Adipose tissue (tissue), 3 donors: Measurements from ENCODE around the gene SEMA3G. TPM values are rescaled to one million over a fixed set of nuclear protein-coding genes. Genes with fewer than 3 reads are reported as not detected.

ENCODE experiments used
- H3K27ac ChIP-seq: one replicate; pipeline ENCODE4 v1.5.1; 2013; ENCODE audit warnings: low read depth, low read length
- WGBS, 3 donors: extraction: QIAGEN DNeasy Blood & Tissue Kit; methylation state at CpG; one replicate each; pipeline ENCODE4 v1.1.7; 2013; 5-methylcytosine and 5-hydroxymethylcytosine counted together
- polyA plus RNA-seq, 3 donors: library from polyadenylated mRNA; stranded (reverse); fragments of 200-250 nt; gene quantifications; one replicate each; pipeline ENCODE4 v1.2.3, GENCODE V29; 2013
- donor health status: healthy with polysubstance abuse.
- donor health status: Bipolar disorder and iron deficiency.
- donor health status: healthy.

The SEMA3G gene
- 10 to 100 TPM in 2 of 3 donors, 1 to 10 TPM in 1; 7.7 to 92.8 (median 49.7) TPM for polyA plus RNA-seq

DNA sequence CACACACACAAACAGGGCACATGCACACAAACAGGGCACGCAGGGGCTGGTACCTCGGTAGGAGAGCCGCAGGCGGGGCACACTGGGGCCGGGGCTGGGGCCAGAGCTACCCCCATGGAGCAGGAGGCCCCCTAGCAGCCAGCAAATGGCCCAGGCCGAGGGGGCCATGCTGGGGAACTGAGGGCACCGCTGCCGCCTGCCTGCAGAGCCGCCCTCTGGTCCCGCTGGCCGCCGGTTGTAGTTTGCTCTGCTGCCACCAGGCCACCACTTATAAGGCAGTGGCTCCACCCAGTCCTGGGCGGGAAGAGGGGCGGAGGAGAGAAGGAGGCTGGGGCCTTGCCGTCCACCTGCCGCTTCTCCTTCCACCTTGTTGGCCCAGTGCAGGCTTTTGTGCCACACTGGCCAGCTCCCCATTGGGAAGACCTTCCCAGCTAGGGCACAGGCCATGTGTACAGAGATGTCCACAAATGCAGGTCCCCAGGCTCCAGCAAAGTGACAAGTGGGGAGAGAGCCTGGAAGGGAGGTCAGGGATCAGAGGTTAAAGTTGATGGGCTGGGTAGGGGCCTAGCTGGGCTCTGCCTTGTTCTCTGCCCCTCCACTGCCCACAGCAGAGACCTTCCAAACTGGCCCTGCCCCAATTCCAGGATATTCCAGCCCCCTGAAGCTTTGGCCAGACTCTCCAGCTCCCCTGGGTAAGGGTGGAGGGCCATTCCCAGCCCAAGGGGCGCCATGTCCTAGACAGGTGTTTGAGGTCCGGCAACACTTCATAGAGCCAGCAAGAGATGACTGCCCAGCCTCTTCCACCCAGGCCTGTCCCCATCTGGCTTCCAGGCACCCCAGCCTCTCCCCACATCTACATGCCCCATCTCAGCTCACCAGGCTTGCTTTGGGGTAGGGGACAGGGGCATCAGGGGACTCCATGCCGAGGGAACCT lies at the start of gene SEMA3G:
Gene SEMA3G (minus strand): TSS at position 244 of the 934 bp plus-strand sequence. CDS start 76 bp downstream, at position 168.
- 34 to 41% (median 38%) methylated on average over 13 to 19 of the region's 19 CpGs for WGBS, 3 donors

GRCh38 chr3:52494445-52494844 lies 49.5 kb upstream of the SEMA3G start:
- H3K27ac ChIP-seq: no peak overlapping the region
- 69 to 78% (median 76%) methylated on average over 7 of the region's 7 CpGs for WGBS, 3 donors

More for the DNA sequence above, at the start of gene SEMA3G:
- no peak within 1 kb of the TSS for H3K27ac ChIP-seq

- no peak overlapping the region for H3K27ac ChIP-seq
- 92 to 95% (median 93%) methylated on average over 7 of the region's 7 CpGs for WGBS, 3 donors
Observed at GRCh38 chr3:52493232-52494017, 48.5 kb upstream of the SEMA3G start.

DNA sequence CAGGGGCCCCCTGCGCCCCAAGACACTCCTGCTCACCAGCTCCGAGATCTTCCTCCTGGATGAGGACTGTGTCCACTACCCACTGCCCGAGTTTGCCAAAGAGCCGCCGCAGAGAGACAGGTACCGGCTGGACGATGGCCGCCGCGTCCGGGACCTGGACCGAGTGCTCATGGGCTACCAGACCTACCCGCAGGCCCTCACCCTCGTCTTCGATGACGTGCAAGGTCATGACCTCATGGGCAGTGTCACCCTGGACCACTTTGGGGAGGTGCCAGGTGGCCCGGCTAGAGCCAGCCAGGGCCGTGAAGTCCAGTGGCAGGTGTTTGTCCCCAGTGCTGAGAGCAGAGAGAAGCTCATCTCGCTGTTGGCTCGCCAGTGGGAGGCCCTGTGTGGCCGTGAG lies 47.2 kb upstream of the SEMA3G start:
- WGBS, 3 donors: 92 to 95% (median 94%) methylated on average over 21 of the region's 21 CpGs
- no peak overlapping the region for H3K27ac ChIP-seq

DNA sequence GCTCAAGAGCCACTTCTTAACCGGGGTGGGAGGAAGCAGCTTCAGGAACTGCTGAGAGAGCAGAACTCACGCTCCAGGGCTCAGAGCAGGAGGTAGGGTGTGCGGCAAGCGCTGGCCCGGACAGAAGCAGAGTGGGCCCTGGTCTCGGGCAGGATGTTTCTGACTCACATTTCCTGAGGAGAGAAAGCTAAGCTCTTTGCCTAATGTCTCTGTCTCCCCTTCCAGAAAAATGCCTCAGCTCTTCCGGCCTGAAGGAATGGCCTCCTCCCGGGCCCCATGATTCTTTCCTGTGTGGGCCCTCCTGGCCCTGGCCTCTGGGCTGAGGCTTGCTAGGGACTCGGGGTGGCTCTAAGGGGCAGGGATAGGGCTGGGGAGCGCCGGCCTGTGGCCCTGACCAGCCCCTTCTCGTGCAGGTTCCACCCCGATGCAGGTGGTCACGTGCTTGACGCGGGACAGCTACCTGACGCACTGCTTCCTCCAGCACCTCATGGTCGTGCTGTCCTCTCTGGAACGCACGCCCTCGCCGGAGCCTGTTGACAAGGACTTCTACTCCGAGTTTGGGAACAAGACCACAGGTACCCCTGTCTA lies 46.1 kb upstream of the SEMA3G start:
- 55 to 85% (median 60%) methylated on average over 23 of the region's 23 CpGs for WGBS, 3 donors
- H3K27ac ChIP-seq: no peak overlapping the region

- WGBS, 3 donors: 65 to 89% (median 69%) methylated on average over 21 to 22 of the region's 22 CpGs
- H3K27ac ChIP-seq: no peak overlapping the region
Observed at GRCh38 chr3:52490035-52490938, 45.4 kb upstream of the SEMA3G start.

DNA sequence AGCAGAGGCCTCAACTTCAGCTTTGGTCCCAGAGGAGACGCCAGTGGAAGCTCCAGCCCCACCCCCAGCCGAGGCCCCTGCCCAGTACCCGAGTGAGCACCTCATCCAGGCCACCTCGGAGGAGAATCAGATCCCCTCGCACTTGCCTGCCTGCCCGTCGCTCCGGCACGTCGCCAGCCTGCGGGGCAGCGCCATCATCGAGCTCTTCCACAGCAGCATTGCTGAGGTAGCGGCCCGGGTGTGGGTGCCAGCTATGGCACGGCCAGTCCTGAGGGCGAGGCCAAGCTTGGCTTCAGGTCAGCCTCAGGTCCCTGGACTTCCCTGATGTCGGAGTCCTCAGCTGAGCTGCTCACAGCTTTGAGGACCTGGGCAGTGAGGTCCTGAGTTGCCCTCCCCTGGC lies 44.5 kb upstream of the SEMA3G start:
- WGBS, 3 donors: 93 to 97% (median 93%) methylated on average over 18 of the region's 18 CpGs
- no peak overlapping the region for H3K27ac ChIP-seq

DNA sequence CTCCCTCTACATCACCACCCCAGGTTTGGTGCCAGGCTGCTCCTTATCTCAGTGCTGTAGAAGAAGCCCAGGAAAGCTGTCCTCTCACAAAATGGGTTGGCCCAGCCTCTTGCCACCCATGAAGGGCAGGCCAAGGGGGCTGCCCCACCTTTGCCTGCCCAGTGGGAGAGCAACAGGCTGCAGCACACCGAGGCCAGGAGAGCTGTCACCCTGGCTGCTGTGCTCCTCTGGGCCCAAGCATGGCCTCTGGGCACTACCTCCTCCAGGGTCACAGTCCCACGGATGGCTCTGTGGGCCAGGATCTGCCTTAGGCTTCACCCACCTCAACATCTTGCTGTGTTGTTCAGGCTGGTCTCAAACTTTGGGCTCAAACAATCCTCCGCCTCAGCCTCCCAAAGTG lies 43.8 kb upstream of the SEMA3G start:
- H3K27ac ChIP-seq: no peak overlapping the region
- WGBS, 3 donors: 89 to 96% (median 94%) methylated on average over 3 of the region's 3 CpGs

DNA sequence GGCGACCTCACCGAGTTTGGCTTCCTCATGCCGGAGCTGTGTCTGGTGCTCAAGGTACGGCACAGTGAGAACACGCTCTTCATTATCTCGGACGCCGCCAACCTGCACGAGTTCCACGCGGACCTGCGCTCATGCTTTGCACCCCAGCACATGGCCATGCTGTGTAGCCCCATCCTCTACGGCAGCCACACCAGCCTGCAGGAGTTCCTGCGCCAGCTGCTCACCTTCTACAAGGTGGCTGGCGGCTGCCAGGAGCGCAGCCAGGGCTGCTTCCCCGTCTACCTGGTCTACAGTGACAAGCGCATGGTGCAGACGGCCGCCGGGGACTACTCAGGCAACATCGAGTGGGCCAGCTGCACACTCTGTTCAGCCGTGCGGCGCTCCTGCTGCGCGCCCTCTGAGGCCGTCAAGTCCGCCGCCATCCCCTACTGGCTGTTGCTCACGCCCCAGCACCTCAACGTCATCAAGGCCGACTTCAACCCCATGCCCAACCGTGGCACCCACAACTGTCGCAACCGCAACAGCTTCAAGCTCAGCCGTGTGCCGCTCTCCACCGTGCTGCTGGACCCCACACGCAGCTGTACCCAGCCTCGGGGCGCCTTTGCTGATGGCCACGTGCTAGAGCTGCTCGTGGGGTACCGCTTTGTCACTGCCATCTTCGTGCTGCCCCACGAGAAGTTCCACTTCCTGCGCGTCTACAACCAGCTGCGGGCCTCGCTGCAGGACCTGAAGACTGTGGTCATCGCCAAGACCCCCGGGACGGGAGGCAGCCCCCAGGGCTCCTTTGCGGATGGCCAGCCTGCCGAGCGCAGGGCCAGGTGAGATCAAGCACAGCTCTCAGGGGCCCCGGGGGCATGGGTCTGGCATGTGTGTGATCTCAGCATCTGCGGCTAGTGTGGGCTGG lies 43.1 kb upstream of the SEMA3G start:
- H3K27ac ChIP-seq: no peak overlapping the region
- WGBS, 3 donors: 96% methylated on average over 59 of the region's 59 CpGs

DNA sequence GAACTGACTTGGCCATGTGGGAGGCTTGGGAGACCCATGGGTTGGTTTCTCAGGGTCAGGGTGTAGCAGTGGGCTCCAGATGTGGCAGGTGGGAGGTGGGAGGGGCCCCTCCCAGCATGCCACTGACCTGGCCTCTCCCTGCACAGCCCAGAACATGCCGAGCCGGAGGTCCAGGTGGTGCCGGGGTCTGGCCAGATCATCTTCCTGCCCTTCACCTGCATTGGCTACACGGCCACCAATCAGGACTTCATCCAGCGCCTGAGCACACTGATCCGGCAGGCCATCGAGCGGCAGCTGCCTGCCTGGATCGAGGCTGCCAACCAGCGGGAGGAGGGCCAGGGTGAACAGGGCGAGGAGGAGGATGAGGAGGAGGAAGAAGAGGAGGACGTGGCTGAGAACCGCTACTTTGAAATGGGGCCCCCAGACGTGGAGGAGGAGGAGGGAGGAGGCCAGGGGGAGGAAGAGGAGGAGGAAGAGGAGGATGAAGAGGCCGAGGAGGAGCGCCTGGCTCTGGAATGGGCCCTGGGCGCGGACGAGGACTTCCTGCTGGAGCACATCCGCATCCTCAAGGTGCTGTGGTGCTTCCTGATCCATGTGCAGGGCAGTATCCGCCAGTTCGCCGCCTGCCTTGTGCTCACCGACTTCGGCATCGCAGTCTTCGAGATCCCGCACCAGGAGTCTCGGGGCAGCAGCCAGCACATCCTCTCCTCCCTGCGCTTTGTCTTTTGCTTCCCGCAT lies 42.3 kb upstream of the SEMA3G start:
- WGBS, 3 donors: 88 to 92% (median 92%) methylated on average over 27 to 31 of the region's 31 CpGs
- H3K27ac ChIP-seq: no peak overlapping the region

DNA sequence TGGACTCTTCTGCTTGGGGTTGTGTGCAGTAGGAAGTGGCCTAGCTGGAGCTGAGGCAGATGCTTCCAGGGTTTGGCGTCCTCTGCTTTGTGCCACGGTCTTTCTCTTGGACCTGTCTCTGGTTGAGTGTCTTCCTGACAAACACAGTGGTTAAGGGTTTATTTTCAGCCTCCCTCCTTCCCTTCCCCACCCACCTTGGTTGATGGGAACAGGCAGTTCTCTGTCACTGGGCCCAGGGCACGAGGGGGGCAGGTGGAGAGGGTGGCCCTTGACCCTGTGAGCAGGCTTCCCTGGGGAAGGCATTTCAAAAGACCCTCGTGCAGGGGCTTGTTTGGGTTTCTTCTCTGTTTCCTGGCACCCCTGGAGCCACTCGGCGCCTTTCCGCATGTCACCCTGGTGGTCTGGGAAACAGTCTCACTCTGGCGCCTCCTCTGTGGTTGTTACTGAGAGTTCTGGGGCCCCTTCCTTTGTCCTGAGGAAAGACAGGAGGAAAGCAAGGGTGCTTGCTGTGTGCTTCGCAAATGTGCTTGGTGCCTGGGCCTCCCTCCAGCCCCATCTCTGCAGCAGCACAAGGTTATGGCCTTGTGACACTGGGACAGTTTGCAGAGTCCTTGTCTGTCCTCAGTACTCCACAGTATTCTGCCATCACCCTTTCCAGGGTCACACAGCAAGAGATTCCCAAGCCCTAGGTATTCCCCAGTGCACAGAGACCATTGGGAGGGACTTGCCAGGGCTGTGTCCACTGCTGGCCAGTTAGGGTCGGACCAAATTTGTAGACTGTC lies 40.0 kb upstream of the SEMA3G start:
- no peak overlapping the region for H3K27ac ChIP-seq
- 76 to 87% (median 80%) methylated on average over 10 of the region's 10 CpGs for WGBS, 3 donors

DNA sequence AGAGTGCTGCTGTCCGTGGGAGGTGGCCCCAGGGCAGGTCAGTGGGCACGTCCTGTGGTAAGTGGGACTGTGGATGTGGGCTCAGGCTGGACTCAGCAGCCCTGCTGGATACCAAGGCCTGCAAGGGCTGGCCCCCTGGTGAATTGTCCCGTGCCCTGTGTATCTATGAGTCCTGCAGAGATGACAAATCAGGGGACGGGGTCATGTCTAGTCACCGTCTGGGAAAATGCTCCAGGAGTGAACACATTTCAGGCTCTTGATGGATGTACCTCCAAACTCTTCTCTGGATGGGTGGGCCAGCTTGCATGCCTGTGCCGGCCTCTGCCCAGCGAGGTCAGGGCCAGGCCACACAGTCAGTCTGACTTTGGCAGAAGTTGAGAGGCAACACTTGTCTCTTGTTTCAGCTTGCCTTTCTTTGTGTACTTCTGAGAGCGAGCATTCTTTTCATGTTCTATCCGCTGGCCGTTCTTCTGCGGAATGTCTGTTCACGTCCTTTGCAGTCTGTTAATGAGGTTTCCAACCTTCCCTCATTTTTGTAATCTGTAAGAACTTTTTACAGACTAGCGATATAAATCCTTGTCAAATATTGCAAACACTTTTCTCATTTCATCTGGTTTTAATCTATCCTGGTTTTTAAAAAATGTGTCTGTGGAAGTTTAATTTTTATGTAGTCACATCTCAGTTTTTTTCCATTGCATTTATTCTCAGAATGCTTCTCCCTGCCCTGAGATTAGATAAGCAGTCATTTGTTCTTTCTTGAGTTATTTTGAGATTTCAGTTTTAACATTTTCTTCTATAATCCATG lies 38.9 kb upstream of the SEMA3G start:
- no peak overlapping the region for H3K27ac ChIP-seq
- WGBS, 3 donors: 82 to 83% (median 83%) methylated on average over 13 of the region's 13 CpGs

DNA sequence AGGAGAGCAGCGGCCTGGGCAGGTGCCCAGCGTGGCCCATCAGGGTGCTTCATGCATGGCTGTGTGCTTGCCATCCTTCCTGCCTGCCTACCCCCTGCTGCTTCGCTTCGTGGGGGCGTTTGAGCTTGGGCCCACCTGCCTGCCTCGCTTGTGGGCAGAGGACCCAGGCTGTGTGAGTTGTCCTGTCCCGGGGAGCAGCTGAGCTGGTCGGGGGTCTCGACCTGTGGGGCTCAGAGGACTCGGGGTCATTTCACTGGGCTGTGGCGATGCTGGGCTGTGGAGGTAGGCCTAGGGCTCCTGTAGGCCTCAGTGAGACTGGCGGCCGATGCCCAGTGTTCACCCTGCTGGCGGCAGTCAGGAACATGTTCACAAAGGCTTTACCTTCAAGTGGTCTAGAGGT lies 38.2 kb upstream of the SEMA3G start:
- WGBS, 3 donors: 87 to 89% (median 89%) methylated on average over 14 of the region's 14 CpGs

DNA sequence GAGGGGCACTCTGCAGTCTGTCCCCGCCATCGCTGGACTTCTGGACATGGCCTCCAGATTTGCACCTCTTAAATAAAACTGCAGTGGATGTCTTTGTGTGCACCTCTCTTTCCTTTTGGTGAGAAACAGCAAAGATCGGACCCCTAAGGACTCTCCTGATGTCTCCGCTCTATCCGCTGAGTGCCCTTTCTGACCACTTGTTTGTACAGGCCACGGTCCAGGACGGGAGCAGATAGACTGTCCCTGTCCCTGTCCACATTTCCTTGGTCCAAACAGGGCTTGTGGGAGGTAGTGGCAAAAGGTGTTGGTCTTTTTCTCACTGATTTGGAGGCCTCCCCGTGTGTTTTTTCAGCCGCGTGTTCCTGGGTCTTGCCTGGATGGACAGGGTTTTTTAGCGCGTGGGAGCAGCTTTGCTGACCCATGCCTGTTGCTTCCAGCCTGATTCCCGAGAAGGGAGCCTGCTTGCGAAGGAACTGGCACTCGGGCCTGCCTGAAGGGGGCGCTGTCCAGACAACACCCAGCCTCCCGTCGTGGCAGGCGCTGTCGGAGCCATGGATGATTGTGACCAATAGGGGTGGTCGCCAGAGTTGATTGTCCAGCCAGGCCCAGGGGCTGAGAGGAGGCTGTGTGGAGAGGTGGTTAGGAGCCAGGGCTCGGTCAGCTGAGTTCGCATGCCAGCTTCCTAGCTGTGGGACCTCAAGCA lies 37.1 kb upstream of the SEMA3G start:
- no peak overlapping the region for H3K27ac ChIP-seq
- 86 to 91% (median 90%) methylated on average over 23 of the region's 23 CpGs for WGBS, 3 donors

More for the DNA sequence above, 38.2 kb upstream of the SEMA3G start:
- H3K27ac ChIP-seq: no peak overlapping the region
